HFF-Myc (cell line): ENCODE measurements around the gene DNAJB9.

Source experiments
- DNase-seq: peaks from one replicate; pipeline ENCODE4 v3.0.0-alpha.2; 2011; ENCODE audit warnings: low read depth; ENCODE audit errors: extremely low read depth
- H3K4me3 ChIP-seq: replicated peaks from 2 replicates; pipeline ENCODE4 v1.5.1; 2011; ENCODE audit warnings: low read depth, mild to moderate bottlenecking, control low read depth, low read length
- CTCF ChIP-seq: IDR thresholded peaks from 2 replicates; pipeline ENCODE4 v1.5.1; 2012; ENCODE audit warnings: mild to moderate bottlenecking, low read depth, low read length, control low read depth; ENCODE audit errors: missing control alignments

Gene DNAJB9

GRCh38 chr7:108557191-108557590 lies 12.5 kb upstream of the DNAJB9 start:
- no peak for DNase-seq
- no peak for TF ChIP-seq CTCF
- H3K4me3 ChIP-seq = no peak overlapping the region

- DNase-seq = no peak
- no peak for TF ChIP-seq CTCF
- H3K4me3 ChIP-seq = no peak overlapping the region
These were observed 12.1 kb upstream of the DNAJB9 start for GRCh38 chr7:108557617-108558016.

GRCh38 chr7:108559253-108559652 lies 10.4 kb upstream of the DNAJB9 start:
- no peak overlapping the region for H3K4me3 ChIP-seq
- no peak for DNase-seq
- TF ChIP-seq CTCF = no peak

- DNase-seq = no peak
These were observed 8.5 kb upstream of the DNAJB9 start for GRCh38 chr7:108561047-108561619.

GRCh38 chr7:108565987-108566386 lies 3.7 kb upstream of the DNAJB9 start:
- TF ChIP-seq CTCF = no peak
- no peak overlapping the region for H3K4me3 ChIP-seq
- DNase-seq = no peak

More at GRCh38 chr7:108561047-108561619, 8.5 kb upstream of the DNAJB9 start:
- H3K4me3 ChIP-seq = no peak overlapping the region
- TF ChIP-seq CTCF = no peak

- TF ChIP-seq CTCF = no peak
- no peak for DNase-seq
- peak overlapping the region; percentile 57 for H3K4me3 ChIP-seq
These were observed 783 bp upstream of the DNAJB9 start for GRCh38 chr7:108568801-108569380.

- TF ChIP-seq CTCF = no peak
- H3K4me3 ChIP-seq = peak overlapping the region; percentile 57
- no peak for DNase-seq
These were observed 577 bp downstream of the DNAJB9 start for GRCh38 chr7:108570146-108570755.
